GM12878 (cell line): ENCODE measurements around the gene GUCY1A2.

Source experiments
- CBX5 ChIP-seq: sonication (generic); IDR thresholded peaks from 2 replicates; pipeline ENCODE4 v1.6.1; 2016; ENCODE audit warnings: low read depth, moderate library complexity, mild to moderate bottlenecking, inconsistent platforms
- POLR2AphosphoS5 ChIP-seq: IDR thresholded peaks from 2 replicates; pipeline ENCODE4 v1.6.1; 2011; ENCODE audit warnings: mild to moderate bottlenecking, low read length, inconsistent platforms
- RCOR1 ChIP-seq: conservative IDR thresholded peaks from 2 replicates; pipeline ENCODE4 v1.6.1; 2012; ENCODE audit warnings: low read depth, low read length, improper control_type of control experiment
- SUZ12 ChIP-seq: fragments of 200-600 bp; sonication (generic); IDR thresholded peaks from one replicate; pipeline ENCODE4 v1.6.1; 2018; ENCODE audit warnings: antibody characterized with exemption, mild to moderate bottlenecking; ENCODE audit not compliant: unreplicated experiment
- TCF3 ChIP-seq: IDR thresholded peaks from 2 replicates; pipeline ENCODE4 v1.6.1; 2012; ENCODE audit warnings: low read depth, mild to moderate bottlenecking, low read length, borderline replicate concordance; ENCODE audit not compliant: insufficient read depth

DNA sequence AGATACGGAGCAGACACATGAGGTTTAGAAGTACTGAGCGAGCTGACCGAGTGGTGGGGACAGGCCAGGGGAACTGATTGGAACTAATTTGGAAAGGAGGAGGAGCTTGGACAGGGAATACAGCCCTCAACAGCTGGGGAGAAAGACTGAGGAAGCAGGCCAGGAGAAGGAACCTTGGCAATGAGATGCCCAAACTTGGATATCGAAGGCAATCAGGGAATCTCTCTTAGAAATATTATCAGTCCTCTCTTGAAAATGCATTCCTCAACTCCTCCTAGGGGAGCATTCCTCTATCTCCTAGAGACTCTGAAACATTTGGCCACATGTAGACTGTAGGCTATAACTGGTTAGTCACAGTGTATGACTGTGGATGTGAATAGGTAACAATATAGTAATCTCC is 284.6 kb downstream of the GUCY1A2 start:
- TF ChIP-seq CBX5 (no peak), TCF3 (no peak), RCOR1 (no peak), POLR2AphosphoS5 (no peak), SUZ12 (no peak)
